OCI-LY7 (cell line): Measurements from ENCODE around the gene NECAB2. TPM values are rescaled to one million over a fixed set of nuclear protein-coding genes. Genes with fewer than 3 reads are reported as not detected.

Experiments used
- BruUV-seq: library from RNA; stranded (reverse); fragments of 400-500 nt; replicated peaks from 2 replicates; lab custom pipeline; 2021; lab: Mats Ljungman, UMichigan
- CTCF ChIA-PET: fragments of 300-600 bp; sonication (Branson Sonifier 250); formaldehyde crosslinking; loops from one replicate; lab custom pipeline; 2022; ENCODE audit warnings: antibody characterized with exemption; ENCODE audit not compliant: unreplicated experiment; lab: Charles Lee
- POLR2A ChIA-PET: fragments of 300-600 bp; sonication (Branson Sonifier 250); formaldehyde crosslinking; loops from one replicate; lab custom pipeline; 2022; ENCODE audit warnings: antibody characterized with exemption; lab: Charles Lee
- DNase-seq: peaks from one replicate; pipeline ENCODE4 v3.0.0-alpha.2; 2015; ENCODE audit warnings: low spot score
- H2AFZ ChIP-seq: fragments of 200-600 bp; sonication (generic), shearing (Covaris generic); 2 replicates; pipeline ENCODE4 v1.6.1; 2014; ENCODE audit warnings: mild to moderate bottlenecking, antibody characterized with exemption, low read length, moderate library complexity
- H3K27ac ChIP-seq: fragments of 200-600 bp; sonication (generic); 2 replicates; pipeline ENCODE4 v1.5.1; 2014; ENCODE audit warnings: mixed run types, low read depth, mild to moderate bottlenecking, moderate library complexity, low read length, inconsistent platforms; ENCODE audit not compliant: poor library complexity, severe bottlenecking
- H3K36me3 ChIP-seq: fragments of 200-600 bp; sonication (generic); 2 replicates; pipeline ENCODE4 v1.6.1; 2014; ENCODE audit warnings: mild to moderate bottlenecking, antibody characterized with exemption, low read length, moderate library complexity, mixed read lengths; ENCODE audit not compliant: insufficient read depth
- H3K4me1 ChIP-seq: fragments of 200-600 bp; sonication (generic); 2 replicates; pipeline ENCODE4 v1.5.1; 2014; ENCODE audit warnings: mild to moderate bottlenecking, low read length; ENCODE audit not compliant: insufficient read depth, poor library complexity, severe bottlenecking
- H3K4me2 ChIP-seq: fragments of 200-600 bp; sonication (generic); 2 replicates; pipeline ENCODE4 v1.6.1; 2014; ENCODE audit warnings: mild to moderate bottlenecking, low read length
- H3K4me3 ChIP-seq: fragments of 200-600 bp; sonication (generic); 2 replicates; pipeline ENCODE4 v1.5.1; 2014; ENCODE audit warnings: mild to moderate bottlenecking, low read depth, low read length; ENCODE audit not compliant: poor library complexity, severe bottlenecking
- H3K79me2 ChIP-seq: fragments of 200-600 bp; sonication (generic); 2 replicates; pipeline ENCODE4 v1.6.1; 2016; ENCODE audit warnings: low read depth, mild to moderate bottlenecking, low read length, moderate library complexity, mixed read lengths; ENCODE audit not compliant: insufficient read depth
- H3K9me2 ChIP-seq: fragments of 200-600 bp; sonication (generic); 2 replicates; pipeline ENCODE4 v1.6.1; 2016; ENCODE audit warnings: mild to moderate bottlenecking, low read length, mixed read lengths; ENCODE audit not compliant: insufficient read depth
- H3K9me3 ChIP-seq: fragments of 200-600 bp; sonication (generic); 2 replicates; pipeline ENCODE4 v1.6.1; 2014; ENCODE audit warnings: mild to moderate bottlenecking, mixed run types, low read length, mixed read lengths
- H4K20me1 ChIP-seq: fragments of 200-600 bp; sonication (generic); 2 replicates; pipeline ENCODE4 v1.6.1; 2014; ENCODE audit warnings: mild to moderate bottlenecking, antibody characterized with exemption, low read length, moderate library complexity, mixed read lengths; ENCODE audit not compliant: insufficient read depth
- EZH2phosphoT487 ChIP-seq: fragments of 200-600 bp; sonication (generic); IDR thresholded peaks from 2 replicates; pipeline ENCODE4 v1.6.1; 2018; ENCODE audit warnings: low read depth, borderline replicate concordance, mild to moderate bottlenecking, mixed run types, antibody characterized with exemption, low read length, moderate library complexity, mixed read lengths
- intact Hi-C: fragments of 100-400 bp; cut with micrococcal nuclease; formaldehyde crosslinking; loops from one replicate; pipeline ENCODE4 v1.10.0; 2022; ENCODE audit not compliant: unreplicated experiment
- total RNA-seq, 2 experiments: library from RNA; depleted of rRNA in 1 of 2; stranded (reverse); fragments of >200 nt in 1 of 2; shearing (Covaris generic) in 1 of 2; gene quantifications; 2 replicates each; pipeline ENCODE4 v1.2.3, GENCODE V29; 2014 to 2022
- TF ChIP-seq, protein P1 (sequence below): fragments of 200-600 bp; sonication (generic); conservative IDR thresholded peaks from 2 replicates; pipeline ENCODE4 v1.5.1; 2014; ENCODE audit warnings: mild to moderate bottlenecking, antibody characterized with exemption, low read length, moderate library complexity, mixed read lengths

NECAB2 gene
- total RNA-seq, 2 experiments from 2014 or later, result not detected

DNA sequence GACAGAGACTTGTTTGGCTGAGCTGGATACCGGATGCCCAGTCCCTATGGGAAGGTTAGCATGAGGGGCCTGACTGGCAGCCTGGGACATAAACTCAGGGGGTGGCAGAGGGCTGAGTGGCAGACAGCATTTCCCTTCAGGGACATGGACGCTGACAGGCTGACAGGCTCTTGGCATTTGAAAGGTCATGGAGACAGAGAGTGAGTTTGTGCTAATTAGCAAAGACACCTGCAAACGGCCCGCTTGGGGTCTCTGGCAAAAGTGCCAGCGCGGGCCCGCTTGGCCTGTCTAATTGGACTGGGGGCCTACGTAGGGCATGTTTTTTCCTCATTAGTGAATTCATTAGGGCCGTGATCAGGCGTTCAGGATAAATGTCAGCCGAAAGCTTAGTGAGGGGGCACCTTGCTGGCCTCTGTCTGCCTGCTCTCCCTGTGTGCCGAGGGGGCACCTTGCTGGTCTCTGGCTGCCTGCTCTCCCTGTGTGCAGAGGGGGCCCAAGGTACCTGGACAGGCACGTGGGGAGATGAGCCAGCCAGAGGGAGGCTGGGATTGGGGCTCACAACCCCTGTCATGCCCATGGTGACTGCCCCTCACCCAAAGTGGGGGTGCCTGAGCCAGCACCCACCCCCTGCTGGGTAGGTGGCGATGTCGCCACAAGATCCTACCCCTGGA, 7.7 kb downstream of the NECAB2 start:
- intact Hi-C loops, result no loop called here
- Histone ChIP-seq H3K27ac (no peak overlapping the region), H3K79me2 (no peaks in the 10 kb centered on the region), H4K20me1 (no peaks in the 10 kb centered on the region), H3K4me1 (no peaks in the 10 kb centered on the region), H3K4me3 (no peak overlapping the region), H3K4me2 (no peak overlapping the region), H3K36me3 (no peaks in the 10 kb centered on the region), H3K9me2 (no peaks in the 10 kb centered on the region), H2AFZ (no peak overlapping the region), H3K9me3 (no peaks in the 10 kb centered on the region)
- no TSS peak for BruUV-seq
- ChIA-PET CTCF (no interaction called here), POLR2A (no interaction called here)
- no peak for DNase-seq
- TF ChIP-seq EZH2phosphoT487, result no peak
- TF ChIP-seq, protein P1, sequence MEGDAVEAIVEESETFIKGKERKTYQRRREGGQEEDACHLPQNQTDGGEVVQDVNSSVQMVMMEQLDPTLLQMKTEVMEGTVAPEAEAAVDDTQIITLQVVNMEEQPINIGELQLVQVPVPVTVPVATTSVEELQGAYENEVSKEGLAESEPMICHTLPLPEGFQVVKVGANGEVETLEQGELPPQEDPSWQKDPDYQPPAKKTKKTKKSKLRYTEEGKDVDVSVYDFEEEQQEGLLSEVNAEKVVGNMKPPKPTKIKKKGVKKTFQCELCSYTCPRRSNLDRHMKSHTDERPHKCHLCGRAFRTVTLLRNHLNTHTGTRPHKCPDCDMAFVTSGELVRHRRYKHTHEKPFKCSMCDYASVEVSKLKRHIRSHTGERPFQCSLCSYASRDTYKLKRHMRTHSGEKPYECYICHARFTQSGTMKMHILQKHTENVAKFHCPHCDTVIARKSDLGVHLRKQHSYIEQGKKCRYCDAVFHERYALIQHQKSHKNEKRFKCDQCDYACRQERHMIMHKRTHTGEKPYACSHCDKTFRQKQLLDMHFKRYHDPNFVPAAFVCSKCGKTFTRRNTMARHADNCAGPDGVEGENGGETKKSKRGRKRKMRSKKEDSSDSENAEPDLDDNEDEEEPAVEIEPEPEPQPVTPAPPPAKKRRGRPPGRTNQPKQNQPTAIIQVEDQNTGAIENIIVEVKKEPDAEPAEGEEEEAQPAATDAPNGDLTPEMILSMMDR, result no peak

- H3K9me2 ChIP-seq, result no peaks in the 10 kb centered on the region
- no peak overlapping the region for H3K4me2 ChIP-seq
- no peak for DNase-seq
- CTCF ChIA-PET, result interaction anchor here (0.6 kb wide), 1 partner anchor 51 kb away, joined by 3 read pairs; no protein-coding TSS in a partner anchor
- H3K4me3 ChIP-seq, result no peak overlapping the region
- POLR2A ChIA-PET, result interaction anchor here (0.6 kb wide), 1 partner anchor 474 kb away, joined by 5 read pairs; no protein-coding TSS in a partner anchor
- no peaks in the 10 kb centered on the region for H4K20me1 ChIP-seq
- no peak overlapping the region for H3K27ac ChIP-seq
- BruUV-seq, result no TSS peak
- H2AFZ ChIP-seq, result no peak overlapping the region
- no peaks in the 10 kb centered on the region for H3K79me2 ChIP-seq
- H3K9me3 ChIP-seq, result no peaks in the 10 kb centered on the region
- no peaks in the 10 kb centered on the region for H3K4me1 ChIP-seq
- TF ChIP-seq, protein P1, result no peak
- no peak for TF ChIP-seq EZH2phosphoT487
- no peaks in the 10 kb centered on the region for H3K36me3 ChIP-seq
- intact Hi-C loops, result no loop called here
Observed at GRCh38 chr16:83977056-83977815, 9.2 kb downstream of the NECAB2 start.
